HepG2 (cell line): ENCODE results near the gene HSPB6. TPM values are rescaled to one million over a fixed set of nuclear protein-coding genes. Genes with fewer than 3 reads are reported as not detected.
A peak's percentile ranks its signal among the peaks of the same experiment; 100 is the strongest.

ENCODE experiments used
- ATF7 ChIP-seq, 2 experiments: fragments of 450-650 bp in 1 of 2; sonication (generic) in 1 of 2; formaldehyde crosslinking in 1 of 2; IDR thresholded peaks; 2 replicates each; pipeline versions ENCODE4 v1.4.0 to v1.6.1; 2016 to 2020; ENCODE audit warnings: antibody characterized with exemption in 1 of 2, mild to moderate bottlenecking in 1 of 2, missing genetic modification reagents in 1 of 2
- ATRX ChIP-seq: sonication (generic); formaldehyde crosslinking; IDR thresholded peaks from 2 replicates; pipeline ENCODE4 v1.4.0; 2020; ENCODE audit warnings: missing genetic modification reagents, borderline replicate concordance
- GATAD1 ChIP-seq: IDR thresholded peaks from 2 replicates; pipeline ENCODE4 v1.6.1; 2016; ENCODE audit warnings: missing genetic modification reagents, missing compliant biosample characterization
- HES4 ChIP-seq: sonication (generic); formaldehyde crosslinking; IDR thresholded peaks from 2 replicates; pipeline ENCODE4 v1.9.0; 2021; ENCODE audit warnings: mild to moderate bottlenecking, missing genetic modification reagents, borderline replicate concordance
- JUN ChIP-seq: sonication (generic); formaldehyde crosslinking; IDR thresholded peaks from 2 replicates; pipeline ENCODE4 v1.4.0; 2020; ENCODE audit warnings: mild to moderate bottlenecking, missing genetic modification reagents
- PCBP2 ChIP-seq: fragments of 200-400 bp; formaldehyde crosslinking; optimal IDR thresholded peaks from 2 replicates; pipeline ENCODE3; 2018; ENCODE audit warnings: low read length, low read depth; ENCODE audit not compliant: poor library complexity, severe bottlenecking
- ZFP1 ChIP-seq: IDR thresholded peaks from 2 replicates; pipeline ENCODE4 v1.6.1; 2016
- ZNF703 ChIP-seq: sonication (generic); formaldehyde crosslinking; IDR thresholded peaks from 2 replicates; pipeline ENCODE4 v1.5.1; 2020; ENCODE audit warnings: missing genetic modification reagents, mild to moderate bottlenecking, moderate library complexity, borderline replicate concordance
- polyA plus RNA-seq, 8 experiments: library from polyadenylated mRNA; depleted of rRNA in 3 of 8; stranded (reverse) in 7 of 8; unstranded in 1 of 8; fragments of >200 nt; fragmentation: Illumina TruSeq in 4 of 8; extraction: Trizol in 4 of 8; gene quantifications; 2 replicates each; pipeline versions ENCODE4 v1.2.1 to v1.2.3, GENCODE V29; 2011 to 2016; ENCODE audit warnings: low read depth in 4 of 8, missing spikeins in 1 of 8, mixed read lengths in 1 of 8; ENCODE audit not compliant: insufficient read depth in 1 of 8
- total RNA-seq, 5 experiments: library from RNA; depleted of rRNA; stranded (reverse); fragments of >200 nt; fragmentation: Illumina TruSeq; extraction: Trizol; gene quantifications; 2 replicates each; pipeline ENCODE4 v1.2.3, GENCODE V29; 2016; ENCODE audit warnings: low read depth in 1 of 5
- TF ChIP-seq, protein P1 (sequence below): sonication (generic); formaldehyde crosslinking; IDR thresholded peaks from 2 replicates; pipeline ENCODE4 v1.4.0; 2020; ENCODE audit warnings: missing genetic modification reagents
- TF ChIP-seq, protein P2 (sequence below): sonication (generic); formaldehyde crosslinking; IDR thresholded peaks from 2 replicates; pipeline ENCODE4 v1.5.1; 2020; ENCODE audit warnings: mild to moderate bottlenecking, missing genetic modification reagents, moderate library complexity
- TF ChIP-seq, protein P3 (sequence below): sonication (generic); formaldehyde crosslinking; IDR thresholded peaks from 2 replicates; pipeline ENCODE4 v1.4.0; 2020; ENCODE audit warnings: missing genetic modification reagents, mild to moderate bottlenecking, borderline replicate concordance
- TF ChIP-seq, protein P4 (sequence below): IDR thresholded peaks from 2 replicates; pipeline ENCODE4 v1.6.1; 2016; ENCODE audit warnings: missing compliant biosample characterization, missing genetic modification reagents, borderline replicate concordance
- TF ChIP-seq, protein P5 (sequence below): IDR thresholded peaks from 2 replicates; pipeline ENCODE4 v1.6.1; 2012; ENCODE audit warnings: low read length, improper control_type of control experiment

Gene HSPB6
- total and polyA plus RNA-seq, 2 of the 13 experiments (the other 11 are each of a cell fraction or from before 2014, with no cell fraction given) = 0.18 TPM; not detected in 1

DNA sequence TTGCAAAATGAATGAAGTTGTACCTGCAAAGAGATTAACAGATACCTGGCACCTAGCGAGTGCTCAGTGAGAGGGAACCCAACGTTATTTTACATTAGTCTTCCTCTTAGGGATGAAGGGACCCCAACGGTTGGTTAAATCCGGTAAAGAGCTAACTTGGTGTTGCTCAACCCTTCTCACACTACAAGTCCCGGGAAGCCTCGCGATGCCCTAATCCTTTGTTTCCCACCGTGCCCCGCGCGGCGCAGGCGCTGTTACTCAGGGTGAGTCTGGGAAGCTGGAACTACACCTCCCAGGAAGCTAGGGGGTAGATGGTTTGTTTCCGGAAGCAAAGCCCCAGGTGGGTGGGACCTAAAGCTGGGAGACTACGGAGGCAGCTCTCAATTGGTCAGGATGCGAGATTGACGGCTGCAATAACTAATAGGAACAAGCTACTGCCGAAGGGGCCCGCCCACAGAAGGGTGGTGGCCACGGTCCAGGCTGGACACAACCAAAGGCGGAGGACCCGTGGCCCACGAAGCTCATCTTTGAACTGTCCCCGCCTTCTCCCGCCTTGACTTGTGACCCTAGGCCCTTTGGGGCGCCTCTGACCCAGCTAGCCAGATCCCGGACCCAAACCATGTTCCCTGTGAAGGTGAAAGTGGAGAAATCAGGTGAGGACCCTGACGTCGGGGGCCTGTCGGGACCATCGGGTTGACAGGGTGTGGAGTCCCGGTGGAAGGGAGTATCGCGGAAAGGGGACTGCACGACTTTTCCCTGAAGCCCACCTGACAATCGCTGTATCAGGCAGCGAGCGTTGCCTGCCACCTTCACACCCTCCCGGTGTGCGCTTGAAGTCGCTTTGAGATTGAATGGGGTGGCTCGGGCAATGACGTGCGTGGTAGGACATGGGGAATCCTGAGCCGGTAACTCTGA, 8.5 kb downstream of the HSPB6 start, which contains the start of gene LIN37 (continued):
- TF ChIP-seq, protein P1, sequence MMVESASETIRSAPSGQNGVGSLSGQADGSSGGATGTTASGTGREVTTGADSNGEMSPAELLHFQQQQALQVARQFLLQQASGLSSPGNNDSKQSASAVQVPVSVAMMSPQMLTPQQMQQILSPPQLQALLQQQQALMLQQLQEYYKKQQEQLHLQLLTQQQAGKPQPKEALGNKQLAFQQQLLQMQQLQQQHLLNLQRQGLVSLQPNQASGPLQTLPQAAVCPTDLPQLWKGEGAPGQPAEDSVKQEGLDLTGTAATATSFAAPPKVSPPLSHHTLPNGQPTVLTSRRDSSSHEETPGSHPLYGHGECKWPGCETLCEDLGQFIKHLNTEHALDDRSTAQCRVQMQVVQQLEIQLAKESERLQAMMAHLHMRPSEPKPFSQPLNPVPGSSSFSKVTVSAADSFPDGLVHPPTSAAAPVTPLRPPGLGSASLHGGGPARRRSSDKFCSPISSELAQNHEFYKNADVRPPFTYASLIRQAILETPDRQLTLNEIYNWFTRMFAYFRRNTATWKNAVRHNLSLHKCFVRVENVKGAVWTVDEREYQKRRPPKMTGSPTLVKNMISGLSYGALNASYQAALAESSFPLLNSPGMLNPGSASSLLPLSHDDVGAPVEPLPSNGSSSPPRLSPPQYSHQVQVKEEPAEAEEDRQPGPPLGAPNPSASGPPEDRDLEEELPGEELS (CRISPR knock-in tag) = no peak
- TF ChIP-seq ATF7 (IDR thresholded peaks at IDR 0.05) = no peak
- 0 out of 2 replicates have a peak, but pooled peaks have one; percentile 32 for TF ChIP-seq ATF7 (CRISPR knock-in tag; IDR thresholded peaks at IDR 0.05)
- no peak for TF ChIP-seq JUN (CRISPR knock-in tag)
- TF ChIP-seq ATRX (CRISPR knock-in tag) = no peak
- peak; percentile 93 for TF ChIP-seq GATAD1
- TF ChIP-seq, protein P2, sequence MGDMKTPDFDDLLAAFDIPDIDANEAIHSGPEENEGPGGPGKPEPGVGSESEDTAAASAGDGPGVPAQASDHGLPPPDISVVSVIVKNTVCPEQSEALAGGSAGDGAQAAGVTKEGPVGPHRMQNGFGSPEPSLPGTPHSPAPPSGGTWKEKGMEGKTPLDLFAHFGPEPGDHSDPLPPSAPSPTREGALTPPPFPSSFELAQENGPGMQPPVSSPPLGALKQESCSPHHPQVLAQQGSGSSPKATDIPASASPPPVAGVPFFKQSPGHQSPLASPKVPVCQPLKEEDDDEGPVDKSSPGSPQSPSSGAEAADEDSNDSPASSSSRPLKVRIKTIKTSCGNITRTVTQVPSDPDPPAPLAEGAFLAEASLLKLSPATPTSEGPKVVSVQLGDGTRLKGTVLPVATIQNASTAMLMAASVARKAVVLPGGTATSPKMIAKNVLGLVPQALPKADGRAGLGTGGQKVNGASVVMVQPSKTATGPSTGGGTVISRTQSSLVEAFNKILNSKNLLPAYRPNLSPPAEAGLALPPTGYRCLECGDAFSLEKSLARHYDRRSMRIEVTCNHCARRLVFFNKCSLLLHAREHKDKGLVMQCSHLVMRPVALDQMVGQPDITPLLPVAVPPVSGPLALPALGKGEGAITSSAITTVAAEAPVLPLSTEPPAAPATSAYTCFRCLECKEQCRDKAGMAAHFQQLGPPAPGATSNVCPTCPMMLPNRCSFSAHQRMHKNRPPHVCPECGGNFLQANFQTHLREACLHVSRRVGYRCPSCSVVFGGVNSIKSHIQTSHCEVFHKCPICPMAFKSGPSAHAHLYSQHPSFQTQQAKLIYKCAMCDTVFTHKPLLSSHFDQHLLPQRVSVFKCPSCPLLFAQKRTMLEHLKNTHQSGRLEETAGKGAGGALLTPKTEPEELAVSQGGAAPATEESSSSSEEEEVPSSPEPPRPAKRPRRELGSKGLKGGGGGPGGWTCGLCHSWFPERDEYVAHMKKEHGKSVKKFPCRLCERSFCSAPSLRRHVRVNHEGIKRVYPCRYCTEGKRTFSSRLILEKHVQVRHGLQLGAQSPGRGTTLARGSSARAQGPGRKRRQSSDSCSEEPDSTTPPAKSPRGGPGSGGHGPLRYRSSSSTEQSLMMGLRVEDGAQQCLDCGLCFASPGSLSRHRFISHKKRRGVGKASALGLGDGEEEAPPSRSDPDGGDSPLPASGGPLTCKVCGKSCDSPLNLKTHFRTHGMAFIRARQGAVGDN (CRISPR knock-in tag) = peak; percentile 76
- TF ChIP-seq, protein P3, sequence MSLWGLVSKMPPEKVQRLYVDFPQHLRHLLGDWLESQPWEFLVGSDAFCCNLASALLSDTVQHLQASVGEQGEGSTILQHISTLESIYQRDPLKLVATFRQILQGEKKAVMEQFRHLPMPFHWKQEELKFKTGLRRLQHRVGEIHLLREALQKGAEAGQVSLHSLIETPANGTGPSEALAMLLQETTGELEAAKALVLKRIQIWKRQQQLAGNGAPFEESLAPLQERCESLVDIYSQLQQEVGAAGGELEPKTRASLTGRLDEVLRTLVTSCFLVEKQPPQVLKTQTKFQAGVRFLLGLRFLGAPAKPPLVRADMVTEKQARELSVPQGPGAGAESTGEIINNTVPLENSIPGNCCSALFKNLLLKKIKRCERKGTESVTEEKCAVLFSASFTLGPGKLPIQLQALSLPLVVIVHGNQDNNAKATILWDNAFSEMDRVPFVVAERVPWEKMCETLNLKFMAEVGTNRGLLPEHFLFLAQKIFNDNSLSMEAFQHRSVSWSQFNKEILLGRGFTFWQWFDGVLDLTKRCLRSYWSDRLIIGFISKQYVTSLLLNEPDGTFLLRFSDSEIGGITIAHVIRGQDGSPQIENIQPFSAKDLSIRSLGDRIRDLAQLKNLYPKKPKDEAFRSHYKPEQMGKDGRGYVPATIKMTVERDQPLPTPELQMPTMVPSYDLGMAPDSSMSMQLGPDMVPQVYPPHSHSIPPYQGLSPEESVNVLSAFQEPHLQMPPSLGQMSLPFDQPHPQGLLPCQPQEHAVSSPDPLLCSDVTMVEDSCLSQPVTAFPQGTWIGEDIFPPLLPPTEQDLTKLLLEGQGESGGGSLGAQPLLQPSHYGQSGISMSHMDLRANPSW = peak; percentile 69; the same call in 1 of the 2 replicates
- no peak for TF ChIP-seq ZNF703
- TF ChIP-seq HES4 (CRISPR knock-in tag) = no peak
- TF ChIP-seq, protein P4, sequence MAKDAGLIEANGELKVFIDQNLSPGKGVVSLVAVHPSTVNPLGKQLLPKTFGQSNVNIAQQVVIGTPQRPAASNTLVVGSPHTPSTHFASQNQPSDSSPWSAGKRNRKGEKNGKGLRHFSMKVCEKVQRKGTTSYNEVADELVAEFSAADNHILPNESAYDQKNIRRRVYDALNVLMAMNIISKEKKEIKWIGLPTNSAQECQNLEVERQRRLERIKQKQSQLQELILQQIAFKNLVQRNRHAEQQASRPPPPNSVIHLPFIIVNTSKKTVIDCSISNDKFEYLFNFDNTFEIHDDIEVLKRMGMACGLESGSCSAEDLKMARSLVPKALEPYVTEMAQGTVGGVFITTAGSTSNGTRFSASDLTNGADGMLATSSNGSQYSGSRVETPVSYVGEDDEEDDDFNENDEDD = peak; percentile 31; the same call in 1 of the 2 replicates
- no peak for TF ChIP-seq ZFP1 (CRISPR knock-in tag)
- TF ChIP-seq PCBP2 = no peak
- TF ChIP-seq, protein P5, sequence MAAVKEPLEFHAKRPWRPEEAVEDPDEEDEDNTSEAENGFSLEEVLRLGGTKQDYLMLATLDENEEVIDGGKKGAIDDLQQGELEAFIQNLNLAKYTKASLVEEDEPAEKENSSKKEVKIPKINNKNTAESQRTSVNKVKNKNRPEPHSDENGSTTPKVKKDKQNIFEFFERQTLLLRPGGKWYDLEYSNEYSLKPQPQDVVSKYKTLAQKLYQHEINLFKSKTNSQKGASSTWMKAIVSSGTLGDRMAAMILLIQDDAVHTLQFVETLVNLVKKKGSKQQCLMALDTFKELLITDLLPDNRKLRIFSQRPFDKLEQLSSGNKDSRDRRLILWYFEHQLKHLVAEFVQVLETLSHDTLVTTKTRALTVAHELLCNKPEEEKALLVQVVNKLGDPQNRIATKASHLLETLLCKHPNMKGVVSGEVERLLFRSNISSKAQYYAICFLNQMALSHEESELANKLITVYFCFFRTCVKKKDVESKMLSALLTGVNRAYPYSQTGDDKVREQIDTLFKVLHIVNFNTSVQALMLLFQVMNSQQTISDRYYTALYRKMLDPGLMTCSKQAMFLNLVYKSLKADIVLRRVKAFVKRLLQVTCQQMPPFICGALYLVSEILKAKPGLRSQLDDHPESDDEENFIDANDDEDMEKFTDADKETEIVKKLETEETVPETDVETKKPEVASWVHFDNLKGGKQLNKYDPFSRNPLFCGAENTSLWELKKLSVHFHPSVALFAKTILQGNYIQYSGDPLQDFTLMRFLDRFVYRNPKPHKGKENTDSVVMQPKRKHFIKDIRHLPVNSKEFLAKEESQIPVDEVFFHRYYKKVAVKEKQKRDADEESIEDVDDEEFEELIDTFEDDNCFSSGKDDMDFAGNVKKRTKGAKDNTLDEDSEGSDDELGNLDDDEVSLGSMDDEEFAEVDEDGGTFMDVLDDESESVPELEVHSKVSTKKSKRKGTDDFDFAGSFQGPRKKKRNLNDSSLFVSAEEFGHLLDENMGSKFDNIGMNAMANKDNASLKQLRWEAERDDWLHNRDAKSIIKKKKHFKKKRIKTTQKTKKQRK = peak; percentile 48; the same call in 1 of the 2 replicates
